PC-9 (cell line): Measurements from ENCODE around the gene VAT1L. TPM values are rescaled to one million over a fixed set of nuclear protein-coding genes. Genes with fewer than 3 reads are reported as not detected.

Source experiments
- BruUV-seq: library from RNA; stranded (reverse); fragments of 400-500 nt; replicated peaks from 2 replicates; lab custom pipeline; 2021; lab: Mats Ljungman, UMichigan
- CTCF ChIA-PET: fragments of 300-600 bp; sonication (Branson Sonifier 250); formaldehyde crosslinking; loops from one replicate; lab custom pipeline; 2022; ENCODE audit warnings: antibody characterized with exemption; lab: Charles Lee
- POLR2A ChIA-PET: fragments of 300-600 bp; sonication (Branson Sonifier 250); formaldehyde crosslinking; loops from one replicate; lab custom pipeline; 2022; ENCODE audit warnings: antibody characterized with exemption; ENCODE audit not compliant: unreplicated experiment; lab: Charles Lee
- DNase-seq, 2 experiments: peaks; one replicate each; pipeline versions ENCODE4 v3.0.0 to v3.0.0-alpha.2; 2015 to 2022; ENCODE audit warnings: mixed read lengths in 1 of 2
- H2AFZ ChIP-seq: fragments of 200-600 bp; sonication (generic); 2 replicates; pipeline ENCODE4 v1.8.1; 2017; ENCODE audit warnings: antibody characterized with exemption
- H3F3A ChIP-seq: fragments of 200-600 bp; sonication (generic); 2 replicates; pipeline ENCODE4 v1.8.1; 2017; ENCODE audit warnings: antibody characterized with exemption, mild to moderate bottlenecking, low read depth; ENCODE audit not compliant: insufficient read depth
- H3K27ac ChIP-seq: fragments of 200-600 bp; sonication (generic); 2 replicates; pipeline ENCODE4 v1.6.1; 2016; ENCODE audit warnings: mixed run types
- H3K27me3 ChIP-seq: fragments of 200-600 bp; sonication (generic); 2 replicates; pipeline ENCODE4 v1.6.1; 2016; ENCODE audit warnings: low read depth, mixed run types; ENCODE audit not compliant: insufficient read depth
- H3K36me3 ChIP-seq: fragments of 200-600 bp; sonication (generic); 2 replicates; pipeline ENCODE4 v1.6.1; 2016; ENCODE audit warnings: low read depth, mixed run types
- H3K4me1 ChIP-seq: fragments of 200-600 bp; sonication (generic); replicated peaks from 2 replicates; pipeline ENCODE4 v1.6.1; 2016; ENCODE audit warnings: mixed run types; ENCODE audit not compliant: insufficient read depth
- H3K4me2 ChIP-seq: fragments of 200-600 bp; sonication (generic); 2 replicates; pipeline ENCODE4 v1.6.1; 2017; ENCODE audit warnings: mixed run types
- H3K4me3 ChIP-seq: fragments of 200-600 bp; sonication (generic); 2 replicates; pipeline ENCODE4 v1.6.1; 2016; ENCODE audit warnings: mixed run types
- H3K79me2 ChIP-seq: fragments of 200-600 bp; sonication (generic); 2 replicates; pipeline ENCODE4 v1.6.1; 2017; ENCODE audit warnings: low read depth, mixed run types
- H3K9me2 ChIP-seq: fragments of 200-600 bp; sonication (generic); 2 replicates; pipeline ENCODE4 v1.8.1; 2017; ENCODE audit warnings: mild to moderate bottlenecking; ENCODE audit not compliant: insufficient read depth
- H3K9me3 ChIP-seq: fragments of 200-600 bp; sonication (generic); 2 replicates; pipeline ENCODE4 v1.8.1; 2016; ENCODE audit warnings: low read depth; ENCODE audit not compliant: insufficient read depth
- H4K20me1 ChIP-seq: fragments of 200-600 bp; sonication (generic); 2 replicates; pipeline ENCODE4 v1.8.1; 2017; ENCODE audit not compliant: insufficient read depth
- EZH2 ChIP-seq: fragments of 200-600 bp; sonication (generic); IDR thresholded peaks from 2 replicates; pipeline ENCODE4 v1.8.0; 2017; ENCODE audit warnings: antibody characterized with exemption, low read depth
- intact Hi-C: fragments of 100-400 bp; cut with micrococcal nuclease; formaldehyde crosslinking; loops from one replicate; pipeline ENCODE4 v1.10.0; 2022; ENCODE audit not compliant: unreplicated experiment
- total RNA-seq: library from RNA; stranded (reverse); gene quantifications from 2 replicates; pipeline ENCODE4 v1.2.3, GENCODE V29; 2021
- TF ChIP-seq, protein P1 (sequence below): fragments of 200-600 bp; sonication (generic); conservative IDR thresholded peaks from 2 replicates; pipeline ENCODE4 v1.6.1; 2017; ENCODE audit warnings: mixed run types, antibody characterized with exemption, mild to moderate bottlenecking, moderate library complexity

Gene VAT1L
- total RNA-seq, 1 experiment from 2014 or later = not detected

DNA sequence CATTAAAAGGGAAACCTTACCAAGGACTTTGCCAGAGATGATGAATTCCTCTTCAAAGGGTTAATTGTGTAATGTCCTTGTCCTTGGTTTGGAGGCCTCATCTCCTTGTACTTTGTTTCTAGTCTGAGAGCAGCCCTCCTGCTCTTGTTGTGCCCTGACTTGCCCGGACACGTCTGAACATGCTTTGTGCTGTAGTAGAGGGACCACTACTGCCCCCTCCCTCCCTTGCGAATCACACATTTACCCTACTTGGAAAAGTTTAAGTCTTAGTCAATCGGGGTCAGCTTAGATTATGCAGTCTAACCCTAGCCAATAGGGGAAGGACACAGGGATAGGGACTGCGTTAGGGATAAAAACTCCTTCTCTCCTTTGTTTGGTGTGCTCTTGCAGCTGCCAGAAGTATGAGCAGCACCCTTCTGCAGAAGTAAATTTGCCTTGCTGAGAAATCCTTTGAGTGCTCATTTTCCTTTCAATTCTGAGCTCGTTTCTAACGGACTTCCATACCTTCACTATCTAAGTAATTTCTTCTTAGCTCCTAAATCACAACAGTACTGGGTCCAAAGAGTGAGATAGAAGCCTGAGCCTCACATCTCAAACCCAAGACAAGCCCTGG, 207.6 kb downstream of the VAT1L start:
- H3K9me2 ChIP-seq = no peaks in the 10 kb centered on the region
- H3F3A ChIP-seq = no peaks in the 10 kb centered on the region
- H2AFZ ChIP-seq = no peak overlapping the region
- POLR2A ChIA-PET = no interaction called here
- intact Hi-C loops = no loop called here
- no peaks in the 10 kb centered on the region for H3K4me1 ChIP-seq
- 0 out of 2 replicates have a peak, but pooled peaks cover 5% of the 10 kb centered on the region for H3K27me3 ChIP-seq
- DNase-seq = no peak
- H3K9me3 ChIP-seq = no peaks in the 10 kb centered on the region; the same call in 1 of the 2 replicates
- CTCF ChIA-PET = no interaction called here
- no peak overlapping the region for H3K4me3 ChIP-seq
- H3K27ac ChIP-seq = no peak overlapping the region
- no peak overlapping the region for H3K4me2 ChIP-seq
- no peaks in the 10 kb centered on the region for H3K36me3 ChIP-seq
- no TSS peak for BruUV-seq
- H4K20me1 ChIP-seq = no peaks in the 10 kb centered on the region
- no peaks in the 10 kb centered on the region for H3K79me2 ChIP-seq
- TF ChIP-seq EZH2 = no peak
- TF ChIP-seq, protein P1, sequence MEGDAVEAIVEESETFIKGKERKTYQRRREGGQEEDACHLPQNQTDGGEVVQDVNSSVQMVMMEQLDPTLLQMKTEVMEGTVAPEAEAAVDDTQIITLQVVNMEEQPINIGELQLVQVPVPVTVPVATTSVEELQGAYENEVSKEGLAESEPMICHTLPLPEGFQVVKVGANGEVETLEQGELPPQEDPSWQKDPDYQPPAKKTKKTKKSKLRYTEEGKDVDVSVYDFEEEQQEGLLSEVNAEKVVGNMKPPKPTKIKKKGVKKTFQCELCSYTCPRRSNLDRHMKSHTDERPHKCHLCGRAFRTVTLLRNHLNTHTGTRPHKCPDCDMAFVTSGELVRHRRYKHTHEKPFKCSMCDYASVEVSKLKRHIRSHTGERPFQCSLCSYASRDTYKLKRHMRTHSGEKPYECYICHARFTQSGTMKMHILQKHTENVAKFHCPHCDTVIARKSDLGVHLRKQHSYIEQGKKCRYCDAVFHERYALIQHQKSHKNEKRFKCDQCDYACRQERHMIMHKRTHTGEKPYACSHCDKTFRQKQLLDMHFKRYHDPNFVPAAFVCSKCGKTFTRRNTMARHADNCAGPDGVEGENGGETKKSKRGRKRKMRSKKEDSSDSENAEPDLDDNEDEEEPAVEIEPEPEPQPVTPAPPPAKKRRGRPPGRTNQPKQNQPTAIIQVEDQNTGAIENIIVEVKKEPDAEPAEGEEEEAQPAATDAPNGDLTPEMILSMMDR = no peak

DNA sequence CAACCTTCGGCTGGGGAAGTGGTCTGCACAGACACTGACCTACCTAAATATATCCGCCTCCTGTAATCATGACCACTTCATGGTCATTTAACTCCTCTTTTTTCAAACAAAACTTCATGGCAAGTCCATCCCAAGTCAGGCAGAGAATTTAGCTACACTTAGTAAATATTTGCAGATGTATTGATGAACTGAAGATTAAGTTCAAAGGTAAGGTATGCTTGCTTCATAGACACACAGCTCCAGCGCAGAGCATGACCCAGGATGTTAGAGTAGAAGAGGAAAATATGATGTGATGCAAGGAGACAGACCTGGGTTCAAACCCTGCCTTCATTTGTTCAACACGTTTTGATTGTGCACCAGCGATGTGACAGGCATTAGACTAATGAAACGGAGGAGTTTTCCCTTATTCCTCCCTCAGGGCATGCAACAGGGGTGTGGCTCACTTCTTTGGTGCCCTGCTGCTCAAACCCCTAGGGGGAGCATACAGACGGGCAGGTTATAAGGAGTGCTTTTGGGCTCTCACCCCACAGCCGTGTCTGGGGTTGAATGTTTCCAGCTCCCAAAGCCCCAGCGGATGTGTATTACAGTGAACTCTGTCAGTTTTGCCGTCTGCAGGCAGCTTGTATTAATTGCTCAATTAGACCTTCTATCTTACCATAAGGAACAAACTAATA, 210.1 kb downstream of the VAT1L start:
- no TSS peak for BruUV-seq
- Histone ChIP-seq H3K4me1 (no peaks in the 10 kb centered on the region), H3K4me2 (no peak overlapping the region), H3K27me3 (no peaks in the 10 kb centered on the region), H3K36me3 (no peaks in the 10 kb centered on the region), H3K9me3 (no peaks in the 10 kb centered on the region; the same call in 1 of the 2 replicates), H3K27ac (no peak overlapping the region), H2AFZ (no peak overlapping the region), H3F3A (no peaks in the 10 kb centered on the region), H4K20me1 (no peaks in the 10 kb centered on the region), H3K4me3 (no peak overlapping the region), H3K9me2 (no peaks in the 10 kb centered on the region), H3K79me2 (no peaks in the 10 kb centered on the region)
- ChIA-PET POLR2A (no interaction called here), CTCF (no interaction called here)
- no peak for TF ChIP-seq EZH2
- TF ChIP-seq, protein P1 = no peak
- no peak for DNase-seq
- intact Hi-C loops = no loop called here

DNA sequence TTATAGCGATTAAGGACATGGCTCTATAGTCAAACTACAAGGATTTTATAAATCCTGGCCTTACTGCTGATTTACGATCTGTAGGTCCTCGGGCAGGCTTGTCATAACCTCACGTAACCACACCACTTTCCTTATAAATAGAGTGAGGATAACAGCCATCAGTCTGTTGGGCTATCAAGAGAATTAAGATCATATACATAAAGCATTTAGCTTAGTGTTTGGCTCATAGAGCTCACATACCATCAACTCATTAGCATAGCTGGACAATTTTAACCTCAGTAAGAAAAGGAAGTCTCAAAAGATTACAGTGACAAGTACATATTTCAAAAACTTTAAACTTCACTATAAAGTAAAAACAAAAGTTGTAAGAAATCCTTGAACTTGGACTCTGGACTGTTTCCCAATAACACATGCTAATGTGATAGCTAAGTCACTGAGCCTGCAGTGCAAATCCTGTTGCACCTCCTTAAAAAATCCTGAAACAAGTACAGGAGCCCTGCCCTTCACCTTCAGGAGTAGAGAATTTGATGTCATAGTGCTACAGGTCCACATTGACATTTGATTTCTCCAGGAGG, 213.2 kb downstream of the VAT1L start:
- Histone ChIP-seq H3K4me2 (no peak overlapping the region), H3K27me3 (no peaks in the 10 kb centered on the region), H3K9me2 (no peaks in the 10 kb centered on the region), H3K4me1 (no peaks in the 10 kb centered on the region), H3K4me3 (no peak overlapping the region), H3K9me3 (no peaks in the 10 kb centered on the region), H3K36me3 (no peaks in the 10 kb centered on the region), H3K79me2 (no peaks in the 10 kb centered on the region), H3F3A (no peaks in the 10 kb centered on the region), H3K27ac (no peak overlapping the region), H4K20me1 (no peaks in the 10 kb centered on the region), H2AFZ (no peak overlapping the region)
- no peak for DNase-seq
- no peak for TF ChIP-seq EZH2
- TF ChIP-seq, protein P1 = no peak
- CTCF ChIA-PET = no interaction called here
- POLR2A ChIA-PET = no interaction called here
- intact Hi-C loops = loop anchor here (5.0 to 10.0 kb wide), 2 partner anchors 764 to 1603 kb away; partner anchors contain the start of gene MAF
- BruUV-seq = no TSS peak
